Hematopoietic multipotent progenitor cell treated with erythropoietin and hydrocortisone succinate and interleukin-3 and kit ligand, for 4 days (in vitro differentiated cells): ENCODE data around the gene GRWD1.

ENCODE experiments used
- DNase-seq: peaks from one replicate; pipeline ENCODE4 v3.0.0-alpha.2; 2015

Gene GRWD1

GRCh38 chr19:48445606-48446481 lies at the start of gene GRWD1:
TSS of gene GRWD1 (plus strand) at chr19:48445983. CDS start at chr19:48446006, 23 bp downstream.
- peak; percentile 99 for DNase-seq

DNA sequence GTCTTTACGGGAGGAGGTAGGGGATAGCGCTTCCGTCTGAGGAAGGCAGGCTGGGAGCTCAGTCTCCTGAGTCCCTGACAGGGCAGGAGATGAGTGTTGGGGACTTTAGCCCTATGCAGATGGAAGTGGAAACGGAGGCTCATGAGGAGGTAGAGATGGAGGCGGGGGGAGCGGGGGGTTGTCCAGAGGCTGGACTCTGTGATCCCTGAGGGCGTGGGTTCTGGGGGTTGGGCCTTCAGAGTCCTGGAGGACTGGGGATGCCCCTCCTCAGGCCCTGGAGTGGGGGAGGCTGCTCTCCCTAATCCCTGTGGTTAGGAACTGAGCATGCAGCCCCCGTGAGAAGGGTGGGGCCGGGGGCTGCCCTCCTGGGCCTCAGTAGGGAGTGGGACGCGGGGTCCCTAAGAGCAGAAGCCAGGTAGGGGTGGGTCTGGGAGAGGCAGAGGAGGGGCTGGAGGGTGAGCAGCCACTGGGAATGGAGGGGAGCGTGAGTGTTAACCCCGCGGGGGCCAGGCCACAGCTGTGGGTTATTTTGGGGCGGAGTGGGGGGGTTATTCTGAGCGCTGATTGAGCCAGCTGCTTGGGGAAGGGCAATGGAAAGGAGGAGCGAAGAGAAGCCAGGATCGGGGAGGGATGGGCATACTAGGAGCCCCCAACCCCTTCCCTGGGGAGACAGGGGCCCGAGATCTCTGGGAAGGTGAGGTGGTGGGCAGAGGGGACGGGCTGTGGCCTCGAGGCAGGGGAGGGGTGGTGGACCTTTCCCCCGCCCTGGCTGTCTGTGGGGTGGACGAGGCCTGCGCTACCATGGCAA lies 49.6 kb upstream of the GRWD1 start:
- no peak for DNase-seq

DNA sequence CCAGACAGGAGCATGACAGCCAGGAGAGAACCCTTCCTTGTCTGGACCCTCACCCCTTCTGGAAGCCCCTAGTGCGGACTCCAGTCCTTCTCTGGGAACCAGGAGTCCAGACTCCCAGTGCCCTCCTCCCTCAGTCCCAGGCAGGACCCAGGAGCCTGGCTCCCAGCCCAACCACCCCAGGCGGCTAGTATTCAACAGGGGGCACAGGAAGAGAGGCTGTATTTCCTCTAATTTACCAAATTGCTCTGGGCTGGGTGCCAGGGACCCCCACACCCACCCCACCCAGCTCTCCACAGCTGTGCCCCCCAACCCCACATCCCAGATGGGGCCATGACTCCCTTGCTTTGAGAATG lies 49.0 kb upstream of the GRWD1 start:
- DNase-seq: no peak

GRCh38 chr19:48397263-48398101 lies 48.3 kb upstream of the GRWD1 start:
- no peak for DNase-seq

GRCh38 chr19:48398102-48398374 lies 47.7 kb upstream of the GRWD1 start:
- peak; percentile 37 for DNase-seq

- DNase-seq: peak; percentile 94
Measured at GRCh38 chr19:48398375-48399235, 47.2 kb upstream of the GRWD1 start.

DNA sequence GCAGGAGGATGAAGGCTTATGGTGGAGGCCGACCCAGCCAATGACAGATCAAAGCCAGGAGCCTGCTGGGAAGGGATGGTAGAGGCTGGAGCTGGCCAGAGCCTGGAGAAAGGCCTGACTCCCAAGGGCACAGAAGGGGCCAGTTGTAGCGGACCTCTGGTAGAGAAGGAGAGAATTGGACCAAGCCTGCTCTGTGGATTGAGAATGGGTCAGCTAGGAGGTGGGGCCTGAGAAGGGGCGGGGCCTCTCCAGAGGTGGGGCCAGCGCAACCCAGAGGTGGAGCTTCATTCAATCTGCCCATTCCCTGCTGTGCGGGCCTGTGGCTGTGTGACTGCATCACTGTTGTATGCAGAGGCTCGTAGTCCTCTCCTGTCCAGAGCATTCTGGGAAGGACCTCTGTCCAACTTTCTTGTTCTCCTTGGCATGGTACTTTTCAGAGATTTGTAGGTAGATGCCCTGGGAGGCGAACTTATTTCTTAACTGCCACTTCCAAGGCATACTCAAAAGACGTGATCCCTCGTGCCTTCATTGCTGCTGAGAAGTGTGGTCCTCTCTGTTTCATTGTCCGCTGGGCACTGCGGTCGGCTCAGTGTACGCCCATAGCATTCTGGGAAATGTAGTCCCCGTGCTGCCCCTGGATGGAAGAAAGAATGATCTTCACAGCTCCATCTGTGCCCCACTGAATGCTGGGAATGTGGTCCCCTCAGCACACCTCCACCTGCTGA lies 45.6 kb upstream of the GRWD1 start:
- DNase-seq: peak; percentile 64

DNA sequence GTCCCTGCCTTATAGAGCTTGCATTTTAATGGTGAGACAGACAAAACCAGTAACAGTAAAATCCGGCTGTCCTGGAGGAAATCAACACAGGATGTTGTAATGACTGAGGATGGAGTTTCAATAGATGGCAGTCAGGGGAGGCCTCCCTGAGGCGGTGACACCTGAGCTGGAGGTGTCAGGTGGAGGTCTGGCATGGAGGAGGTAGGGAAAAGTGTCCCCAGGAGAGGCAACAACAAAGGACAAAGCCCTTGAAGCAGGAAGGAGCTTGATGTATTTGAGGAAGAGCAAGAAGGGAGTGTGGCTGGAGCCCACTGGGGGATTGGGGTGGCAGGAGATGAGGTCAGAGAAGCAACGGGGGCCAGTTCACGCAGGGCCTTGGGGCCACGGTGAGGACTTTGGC lies 44.5 kb upstream of the GRWD1 start:
- no peak for DNase-seq

DNA sequence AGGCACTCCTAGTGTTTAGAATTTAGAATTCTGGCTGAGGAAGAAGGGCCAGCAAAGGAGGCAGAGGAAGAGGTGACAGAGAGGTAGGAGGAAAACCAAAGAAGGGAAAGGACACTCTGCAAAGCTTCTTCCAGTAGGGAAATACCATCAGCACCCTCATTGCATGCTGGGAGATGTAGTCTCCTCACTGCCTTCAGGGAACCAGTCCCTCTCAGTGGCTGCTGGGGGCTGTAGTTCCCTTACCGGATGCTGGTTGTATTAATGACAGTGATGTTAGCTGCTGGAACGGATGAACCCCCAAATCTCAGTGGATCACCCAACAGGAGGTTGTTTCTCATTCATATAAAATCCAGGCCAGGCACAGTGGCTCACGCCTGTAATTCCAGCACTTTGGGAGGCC lies 42.2 kb upstream of the GRWD1 start:
- DNase-seq: peak; percentile 88

DNA sequence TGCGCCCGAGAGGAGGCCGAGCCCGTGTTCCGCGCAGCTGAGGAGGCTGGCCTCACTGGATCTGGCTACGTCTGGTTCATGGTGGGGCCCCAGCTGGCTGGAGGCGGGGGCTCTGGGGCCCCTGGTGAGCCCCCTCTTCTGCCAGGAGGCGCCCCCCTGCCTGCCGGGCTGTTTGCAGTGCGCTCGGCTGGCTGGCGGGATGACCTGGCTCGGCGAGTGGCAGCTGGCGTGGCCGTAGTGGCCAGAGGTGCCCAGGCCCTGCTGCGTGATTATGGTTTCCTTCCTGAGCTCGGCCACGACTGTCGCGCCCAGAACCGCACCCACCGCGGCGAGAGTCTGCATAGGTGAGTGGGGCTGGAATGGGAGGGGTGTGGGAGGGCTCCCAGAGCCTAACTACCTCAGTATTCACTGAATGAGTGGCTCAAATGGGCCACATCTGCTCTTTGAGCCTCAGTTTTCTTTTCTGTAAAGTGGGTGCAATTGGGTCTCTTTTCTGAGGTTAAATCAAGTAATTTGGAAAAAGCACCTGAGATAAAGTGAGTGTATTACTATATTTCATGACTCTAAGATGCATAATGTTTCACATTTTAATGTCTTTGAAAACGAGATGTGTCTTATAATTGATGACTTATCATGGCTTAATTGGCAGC lies 40.6 kb upstream of the GRWD1 start:
- no peak for DNase-seq

DNA sequence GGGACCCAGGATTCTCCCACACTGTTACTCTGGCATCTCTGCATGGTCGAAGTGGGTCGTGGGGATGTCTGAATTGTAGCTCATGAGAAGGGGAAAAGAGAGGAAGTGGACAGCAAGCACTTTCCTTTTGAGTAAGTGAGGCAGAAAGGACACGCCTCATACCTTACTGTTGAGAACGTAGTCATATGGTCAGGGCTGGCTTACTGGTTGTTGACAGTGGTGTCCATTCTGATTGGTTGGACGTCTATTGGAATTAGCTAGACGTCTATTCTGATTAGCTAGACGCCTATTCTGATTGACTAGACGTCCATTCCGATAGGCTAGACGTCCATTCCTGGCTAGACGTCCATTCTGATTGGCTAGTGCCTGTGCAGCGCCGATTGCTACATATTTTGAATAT lies 39.9 kb upstream of the GRWD1 start:
- no peak for DNase-seq

- no peak for DNase-seq
Measured at GRCh38 chr19:48413879-48414587, 31.8 kb upstream of the GRWD1 start.

GRCh38 chr19:48415395-48415794 lies 30.4 kb upstream of the GRWD1 start:
- DNase-seq: peak; percentile 98

DNA sequence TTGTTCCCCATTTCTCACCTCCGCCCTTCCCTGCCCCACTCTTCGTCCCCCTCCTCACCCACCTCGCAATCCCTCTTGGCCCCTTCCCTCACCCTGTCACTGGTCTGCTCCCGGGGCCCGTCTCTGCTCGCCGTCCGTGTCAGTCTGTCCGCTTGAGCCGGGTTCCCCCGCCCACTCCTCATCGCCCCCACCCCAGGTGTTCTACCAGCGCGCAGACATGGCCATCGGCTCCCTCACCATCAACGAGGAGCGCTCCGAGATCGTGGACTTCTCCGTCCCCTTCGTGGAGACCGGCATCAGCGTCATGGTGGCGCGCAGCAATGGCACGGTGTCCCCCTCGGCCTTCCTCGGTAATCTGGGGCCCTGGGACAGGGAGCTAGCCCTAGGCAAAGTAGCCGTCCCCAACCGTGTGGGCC lies 30.0 kb upstream of the GRWD1 start:
- no peak for DNase-seq

DNA sequence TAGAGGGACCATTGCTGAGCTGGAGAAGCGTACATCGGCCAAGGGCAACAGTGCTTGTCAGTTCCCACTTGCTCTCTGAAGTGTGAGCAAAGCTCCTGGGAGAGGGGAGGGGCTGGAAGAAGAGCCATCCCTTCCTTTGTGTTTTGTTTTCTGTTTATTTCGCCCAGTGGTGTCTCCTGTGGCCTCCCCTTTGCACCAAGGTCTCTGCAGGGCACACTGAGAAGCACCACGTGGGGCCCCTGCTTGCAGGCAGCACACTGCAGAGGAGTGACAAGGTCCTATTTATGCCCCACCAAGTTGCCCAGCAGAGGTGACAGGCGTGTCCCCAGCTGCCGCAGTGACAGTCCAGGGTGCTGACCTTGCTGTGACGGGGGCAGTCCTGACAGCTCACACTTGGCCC lies 28.4 kb upstream of the GRWD1 start:
- DNase-seq: no peak

- peak; percentile 76 for DNase-seq
Measured at GRCh38 chr19:48418317-48419064, 27.3 kb upstream of the GRWD1 start.

- peak; percentile 93 for DNase-seq
Measured at GRCh38 chr19:48419158-48419920, 26.4 kb upstream of the GRWD1 start.

DNA sequence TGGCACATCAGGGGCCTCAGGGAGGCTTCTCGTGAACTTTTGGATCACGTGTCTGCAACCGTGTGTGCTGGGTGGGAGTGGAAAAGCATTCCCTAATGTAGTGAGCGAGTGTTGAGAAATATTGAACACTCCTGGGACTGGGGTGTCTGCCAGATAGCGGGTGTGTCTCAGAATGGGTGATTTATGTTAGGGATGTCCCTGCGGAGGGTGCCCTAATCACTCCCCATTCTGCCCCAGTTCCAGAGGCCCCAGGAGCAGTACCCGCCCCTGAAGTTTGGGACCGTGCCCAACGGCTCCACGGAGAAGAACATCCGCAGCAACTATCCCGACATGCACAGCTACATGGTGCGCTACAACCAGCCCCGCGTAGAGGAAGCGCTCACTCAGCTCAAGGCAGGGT lies 24.2 kb upstream of the GRWD1 start:
- DNase-seq: no peak

- DNase-seq: peak; percentile 74
Measured at GRCh38 chr19:48424694-48425219, 21.0 kb upstream of the GRWD1 start.
